H1 (cell line): Measurements from ENCODE around the gene CREB1. TPM values are rescaled to one million over a fixed set of nuclear protein-coding genes. Genes with fewer than 3 reads are reported as not detected.

ENCODE experiments used
- CTCF ChIA-PET: fragments of 300-600 bp; sonication (Branson Sonifier 250); formaldehyde crosslinking; loops from one replicate; lab custom pipeline; 2021; ENCODE audit not compliant: partially characterized antibody; lab: Charles Lee
- POLR2A ChIA-PET: fragments of 300-600 bp; sonication (Branson Sonifier 250); formaldehyde crosslinking; loops from one replicate; lab custom pipeline; 2021; ENCODE audit warnings: inconsistent platforms; ENCODE audit not compliant: partially characterized antibody; lab: Charles Lee
- DNase-seq, 2 experiments: peaks; one replicate each; pipeline versions ENCODE4 v3.0.0 to v3.0.0-alpha.2; 2010 to 2022; ENCODE audit warnings: low spot score in 2 of 2, low read depth in 1 of 2, mixed read lengths in 1 of 2
- FAIRE-seq: peaks from 2 replicates; lab custom pipeline; 2011; peaks lifted over from hg19 to GRCh38; lab: Jason Lieb, UNC
- H2AFZ ChIP-seq: 2 replicates; pipeline ENCODE4 v1.8.1; 2012; ENCODE audit warnings: low read length, inconsistent platforms
- H2AK5ac ChIP-seq: 2 replicates; pipeline ENCODE4 v1.6.1; 2013; ENCODE audit warnings: low read depth, low read length
- H2BK120ac ChIP-seq: replicated peaks from 2 replicates; pipeline ENCODE3; 2013; ENCODE audit warnings: low read depth, low read length, inconsistent platforms
- H2BK12ac ChIP-seq: 2 replicates; pipeline ENCODE4 v1.6.1; 2013; ENCODE audit warnings: low read depth, low read length
- H2BK15ac ChIP-seq: 2 replicates; pipeline ENCODE4 v1.6.1; 2013; ENCODE audit warnings: low read length
- H2BK20ac ChIP-seq: 2 replicates; pipeline ENCODE4 v1.6.1; 2013; ENCODE audit warnings: low read length
- H2BK5ac ChIP-seq: 2 replicates; pipeline ENCODE4 v1.6.1; 2013; ENCODE audit warnings: low read depth, low read length
- H3K14ac ChIP-seq: 2 replicates; pipeline ENCODE4 v1.6.1; 2013; ENCODE audit warnings: inconsistent platforms; ENCODE audit not compliant: insufficient read length
- H3K18ac ChIP-seq: 2 replicates; pipeline ENCODE4 v1.6.1; 2013; ENCODE audit warnings: low read length; ENCODE audit errors: extremely low read depth
- H3K23ac ChIP-seq: 2 replicates; pipeline ENCODE4 v1.6.1; 2013; ENCODE audit warnings: inconsistent platforms; ENCODE audit not compliant: insufficient read length
- H3K23me2 ChIP-seq: 2 replicates; pipeline ENCODE4 v1.6.1; 2013; ENCODE audit warnings: low read depth, low read length
- H3K27ac ChIP-seq: 2 replicates; pipeline ENCODE4 v1.6.1; 2011; ENCODE audit warnings: low read depth, low read length, inconsistent platforms
- H3K27me3 ChIP-seq, 4 experiments: replicated peaks in 1 of 4; 1 replicate in 1 of 4; 2 replicates in 3 of 4; pipeline versions ENCODE4 v1.6.1 to v1.8.1; 2011 to 2013; ENCODE audit warnings: low read length in 3 of 4, mild to moderate bottlenecking in 3 of 4, inconsistent platforms in 2 of 4, mixed read lengths in 2 of 4, moderate library complexity in 1 of 4; ENCODE audit not compliant: control insufficient read depth in 3 of 4, insufficient read depth in 3 of 4; ENCODE audit errors: extremely low read depth in 1 of 4
- H3K36me3 ChIP-seq, 4 experiments: 2 replicates each; pipeline versions ENCODE4 v1.6.1 to v1.8.1; 2011 to 2013; ENCODE audit warnings: mild to moderate bottlenecking in 4 of 4, low read length in 3 of 4, moderate library complexity in 2 of 4, control low read depth in 1 of 4, inconsistent platforms in 1 of 4; ENCODE audit not compliant: insufficient read depth in 4 of 4, control insufficient read depth in 2 of 4
- H3K4ac ChIP-seq: replicated peaks from 2 replicates; pipeline ENCODE3; 2013; ENCODE audit warnings: low read length, low read depth, mixed read lengths, inconsistent platforms; ENCODE audit not compliant: insufficient read length
- H3K4me1 ChIP-seq, 4 experiments: replicated peaks in 1 of 4; 1 replicate in 1 of 4; 2 replicates in 3 of 4; pipeline versions ENCODE4 v1.6.1 to v1.8.1; 2011 to 2013; ENCODE audit warnings: low read length in 3 of 4, inconsistent platforms in 2 of 4, mixed read lengths in 1 of 4; ENCODE audit not compliant: insufficient read depth in 4 of 4, control insufficient read depth in 3 of 4
- H3K4me2 ChIP-seq, 2 experiments: 2 replicates each; pipeline versions ENCODE4 v1.6.1 to v1.8.1; 2011 to 2013; ENCODE audit warnings: low read depth in 2 of 2, low read length in 2 of 2, control low read depth in 1 of 2, inconsistent platforms in 1 of 2, mild to moderate bottlenecking in 1 of 2; ENCODE audit not compliant: insufficient read depth in 1 of 2
- H3K4me3 ChIP-seq, 4 experiments: fragments of 200-600, 300-600 bp in 1 of 4; sonication (generic), shearing (Covaris generic), sonication (Bioruptor Twin) in 1 of 4; 2 replicates each; pipeline versions ENCODE4 v1.5.1 to v1.8.1; 2011 to 2016; ENCODE audit warnings: low read length in 4 of 4, low read depth in 3 of 4, control low read depth in 2 of 4, inconsistent platforms in 2 of 4, mild to moderate bottlenecking in 2 of 4, mixed read lengths in 1 of 4, moderate library complexity in 1 of 4; ENCODE audit not compliant: insufficient read depth in 2 of 4; ENCODE audit errors: extremely low read depth in 1 of 4
- H3K56ac ChIP-seq: replicated peaks from 2 replicates; pipeline ENCODE3; 2013; ENCODE audit warnings: low read depth, mild to moderate bottlenecking, mixed read lengths, low read length, inconsistent platforms; ENCODE audit not compliant: insufficient read length
- H3K79me1 ChIP-seq: 2 replicates; pipeline ENCODE4 v1.6.1; 2013; ENCODE audit warnings: low read depth, low read length, control low read depth
- H3K79me2 ChIP-seq, 2 experiments: 2 replicates each; pipeline versions ENCODE4 v1.6.1 to v1.8.1; 2012 to 2013; ENCODE audit warnings: low read length in 2 of 2, mild to moderate bottlenecking in 2 of 2, inconsistent platforms in 1 of 2; ENCODE audit not compliant: insufficient read depth in 2 of 2, control insufficient read depth in 1 of 2
- H3K9ac ChIP-seq, 4 experiments: replicated peaks in 1 of 4; 1 replicate in 1 of 4; 2 replicates in 3 of 4; pipeline versions ENCODE4 v1.6.1 to v1.8.1; 2011 to 2013; ENCODE audit warnings: low read depth in 3 of 4, low read length in 3 of 4, control low read depth in 2 of 4, mild to moderate bottlenecking in 2 of 4, moderate library complexity in 2 of 4, inconsistent platforms in 1 of 4; ENCODE audit errors: extremely low read depth in 1 of 4
- H3K9me3 ChIP-seq, 2 experiments: 2 replicates each; pipeline versions ENCODE4 v1.6.1 to v1.8.1; 2012 to 2013; ENCODE audit warnings: mild to moderate bottlenecking in 2 of 2, moderate library complexity in 2 of 2, control low read depth in 1 of 2, inconsistent platforms in 1 of 2, low read depth in 1 of 2, low read length in 1 of 2, mixed read lengths in 1 of 2; ENCODE audit not compliant: insufficient read depth in 2 of 2
- H4K20me1 ChIP-seq, 2 experiments: replicated peaks in 1 of 2; 2 replicates each; pipeline versions ENCODE3 to v1.8.1; 2011 to 2013; ENCODE audit warnings: inconsistent platforms in 2 of 2, low read length in 2 of 2, mild to moderate bottlenecking in 1 of 2; ENCODE audit not compliant: insufficient read depth in 2 of 2, control insufficient read depth in 1 of 2
- H4K5ac ChIP-seq: 2 replicates; pipeline ENCODE4 v1.6.1; 2013; ENCODE audit warnings: low read length, low read depth, mixed read lengths, inconsistent platforms; ENCODE audit not compliant: insufficient read length
- H4K8ac ChIP-seq: 2 replicates; pipeline ENCODE4 v1.8.0; 2013; ENCODE audit warnings: mild to moderate bottlenecking, moderate library complexity, low read length, inconsistent platforms; ENCODE audit not compliant: insufficient read depth; ENCODE audit errors: extremely low read depth
- H4K91ac ChIP-seq: replicated peaks from 2 replicates; pipeline ENCODE3; 2013; ENCODE audit warnings: low read length, mixed read lengths, inconsistent platforms; ENCODE audit not compliant: insufficient read length
- CBX5 ChIP-seq: fragments of 300-800, 300-1000 bp; sonication (generic); IDR thresholded peaks from 2 replicates; pipeline ENCODE4 v1.7.1; 2016; ENCODE audit warnings: antibody characterized with exemption, low read length, low read depth
- HDAC6 ChIP-seq: IDR thresholded peaks from one replicate; pipeline ENCODE4 v1.7.1; 2012; ENCODE audit warnings: low read depth, mild to moderate bottlenecking, inconsistent platforms, low read length, moderate library complexity
- JUN ChIP-seq: IDR thresholded peaks from 2 replicates; pipeline ENCODE4 v1.6.1; 2011; ENCODE audit warnings: low read depth, mild to moderate bottlenecking, improper control_type of control experiment, low read length
- KDM1A ChIP-seq: fragments of 200-600, 300-600 bp; sonication (generic); IDR thresholded peaks from 2 replicates; pipeline ENCODE4 v1.7.1; 2016; ENCODE audit warnings: mild to moderate bottlenecking, low read length, borderline replicate concordance
- WGBS, 2 experiments: shearing (Covaris generic) in 1 of 2; methylation state at CpG; one replicate each; pipeline versions ENCODE4 v1.1.6 to v1.1.7; 2013 to 2015; ENCODE audit warnings: low lambda C conversion rate in 2 of 2, mixed read lengths in 2 of 2, inconsistent platforms in 1 of 2, low coverage in 1 of 2, missing lambda C conversion rate in 1 of 2; ENCODE audit not compliant: insufficient replicate concordance in 2 of 2, insufficient coverage in 1 of 2, insufficient read length in 1 of 2; ENCODE audit errors: extremely low coverage in 1 of 2, missing lambda C conversion rate in 1 of 2; 5-methylcytosine and 5-hydroxymethylcytosine counted together
- polyA plus RNA-seq, 7 experiments: library from polyadenylated mRNA; depleted of rRNA in 3 of 7; stranded (reverse) in 5 of 7; unstranded in 2 of 7; fragments of >200 nt in 5 of 7; fragments of 200-250 nt in 2 of 7; gene quantifications; 1 replicate in 5 of 7; 2 replicates in 1 of 7; 4 replicates in 1 of 7; pipeline versions ENCODE4 v1.2.1 to v1.2.3, GENCODE V29; 2011 to 2013; ENCODE audit warnings: missing spikeins in 2 of 7, mixed read lengths in 2 of 7
- total RNA-seq: library from RNA; stranded (reverse); fragmentation: NEBNext Ultra II Directional; extraction: Animal tissue kit (Norgen Biotek cat#: 25700); gene quantifications from 2 replicates; pipeline ENCODE4 v1.2.1, GENCODE V29; 2021

Gene CREB1
- total and polyA plus RNA-seq, 2 of the 8 experiments (the other 6 are each of a cell fraction or from before 2014, with no cell fraction given): 46.3 to 99.0 TPM

GRCh38 chr2:207505728-207506127 lies 24.0 kb upstream of the CREB1 start:
- Histone ChIP-seq H4K20me1 (no peaks in the 10 kb centered on the region), H3K4me1 (peaks cover 10 to 14% (median 11%) of the 10 kb centered on the region in 4 experiments), H4K5ac (no peak overlapping the region), H3K36me3 (no peaks in the 10 kb centered on the region), H2BK12ac (no peak overlapping the region), H3K27me3 (no peaks in the 10 kb centered on the region; a peak in 1 of 7 replicates), H3K18ac (no peak overlapping the region), H2AK5ac (no peak overlapping the region), H3K14ac (no peak overlapping the region), H4K91ac (no peak overlapping the region), H2BK120ac (no peak overlapping the region), H2AFZ (no peak overlapping the region), H2BK5ac (no peak overlapping the region), H2BK15ac (no peak overlapping the region), H3K79me2 (no peaks in the 10 kb centered on the region), H3K56ac (no peak overlapping the region), H3K79me1 (no peaks in the 10 kb centered on the region), H3K23me2 (no peaks in the 10 kb centered on the region), H2BK20ac (no peak overlapping the region), H3K4me2 (peak overlapping the region in 1 of 2 experiments; percentile 47; a peak in 1 of 4 replicates), H3K9me3 (no peaks in the 10 kb centered on the region), H3K27ac (no peak overlapping the region), H3K4me3 (peak overlapping the region in 1 of 4 experiments; percentile 23; a peak in 1 of 8 replicates), H3K4ac (no peak overlapping the region), H3K9ac (no peak overlapping the region), H3K23ac (no peak overlapping the region), H4K8ac (no peak overlapping the region)
- ChIA-PET POLR2A (interaction anchor here (1.3 kb wide), 1 partner anchor 24 kb away, joined by 5 read pairs; the partner anchor contains the start of gene CREB1), CTCF (interaction anchor here (1.8 kb wide), 1 partner anchor 22 kb away, joined by 7 read pairs; no protein-coding TSS in a partner anchor)
- WGBS, 2 experiments: 13% methylated on average over 1 of the region's 1 CpG; no CpG with 5 or more reads in 1 of the 2 experiments
- TF ChIP-seq JUN: no peak
- TF ChIP-seq KDM1A: no peak
- TF ChIP-seq CBX5: no peak
- no peak for TF ChIP-seq HDAC6
- DNase-seq: no peak
- FAIRE-seq: no peak
